Superior temporal gyrus (tissue), 1 donor: ENCODE data around the gene POTEF.
A peak's percentile ranks its signal among the peaks of the same experiment; 100 is the strongest.
"Not testable (repeated sequence)": the region's sequence is repeated elsewhere in the genome, so short reads cannot be mapped to it uniquely, and the experiment has no call there.

Source experiments
- DNase-seq: peaks from one replicate; pipeline ENCODE4 v3.0.0-alpha.2; 2016; ENCODE audit errors: extremely low spot score

POTEF gene

GRCh38 chr2:130129120-130129829 is at the start of gene POTEF:
TSS of gene POTEF (minus strand) at chr2:130129222. CDS start at chr2:130120515, 8,707 bp downstream.
- DNase-seq: not testable (repeated sequence)

GRCh38 chr2:130174866-130175265 is 45.8 kb upstream of the POTEF start:
- DNase-seq: not testable (repeated sequence)

- no peak for DNase-seq
Observed at GRCh38 chr2:130169896-130170295, 40.9 kb upstream of the POTEF start.

- not testable (repeated sequence) for DNase-seq
Observed at GRCh38 chr2:130169163-130169562, 40.1 kb upstream of the POTEF start.

GRCh38 chr2:130166611-130167010 is 37.6 kb upstream of the POTEF start:
- not testable (repeated sequence) for DNase-seq

GRCh38 chr2:130165293-130166016 is 36.4 kb upstream of the POTEF start:
- no peak for DNase-seq

- no peak for DNase-seq
Observed at GRCh38 chr2:130162968-130163367, 33.9 kb upstream of the POTEF start.

- not testable (repeated sequence) for DNase-seq
Observed at GRCh38 chr2:130162486-130162885, 33.5 kb upstream of the POTEF start.

- DNase-seq: not testable (repeated sequence)
Observed at GRCh38 chr2:130160838-130161705, 32.0 kb upstream of the POTEF start.

- DNase-seq: no peak
Observed at GRCh38 chr2:130160131-130160530, 31.1 kb upstream of the POTEF start.

GRCh38 chr2:130159376-130159775 is 30.4 kb upstream of the POTEF start:
- DNase-seq: not testable (repeated sequence)

- DNase-seq: no peak
Observed at GRCh38 chr2:130158631-130159030, 29.6 kb upstream of the POTEF start.

GRCh38 chr2:130157825-130158514 is 28.9 kb upstream of the POTEF start:
- not testable (repeated sequence) for DNase-seq

GRCh38 chr2:130157354-130157753 is 28.3 kb upstream of the POTEF start:
- not testable (repeated sequence) for DNase-seq

GRCh38 chr2:130156624-130157004 is 27.6 kb upstream of the POTEF start:
- DNase-seq: no peak

- DNase-seq: peak; percentile 42
Observed at GRCh38 chr2:130155956-130156623, 27.1 kb upstream of the POTEF start.

GRCh38 chr2:130154773-130155765 is 26.0 kb upstream of the POTEF start:
- DNase-seq: no peak

- not testable (repeated sequence) for DNase-seq
Observed at GRCh38 chr2:130154423-130154770, 25.4 kb upstream of the POTEF start.

GRCh38 chr2:130153721-130154422 is 24.9 kb upstream of the POTEF start:
- DNase-seq: not testable (repeated sequence)
